BLaER1 treated with 17β-estradiol and CSF1 and Interleukin-3, amounts not matched to agents 10 nM and 100 nM (cell line): Measurements from ENCODE around the gene UQCRQ.

Experiments used
- H3K27ac ChIP-seq, 11 experiments: shearing (Covaris generic); formaldehyde crosslinking; 2 replicates each; pipeline ENCODE4 v1.8.1; 2022
- H3K27me3 ChIP-seq, 11 experiments: shearing (Covaris generic); formaldehyde crosslinking; 2 replicates each; pipeline ENCODE4 v1.8.1; 2022
- H3K36me3 ChIP-seq, 11 experiments: shearing (Covaris generic); formaldehyde crosslinking; 2 replicates each; pipeline ENCODE4 v1.8.1; 2022
- H3K4me1 ChIP-seq, 10 experiments: shearing (Covaris generic); formaldehyde crosslinking; 2 replicates each; pipeline ENCODE4 v1.8.1; 2022
- H3K4me2 ChIP-seq, 11 experiments: shearing (Covaris generic); formaldehyde crosslinking; 2 replicates each; pipeline ENCODE4 v1.8.1; 2022
- H3K4me3 ChIP-seq, 10 experiments: shearing (Covaris generic); formaldehyde crosslinking; 2 replicates each; pipeline ENCODE4 v1.8.1; 2022
- H3K9ac ChIP-seq, 11 experiments: shearing (Covaris generic); formaldehyde crosslinking; 2 replicates each; pipeline ENCODE4 v1.8.1; 2022
- H3K9me3 ChIP-seq, 11 experiments: shearing (Covaris generic); formaldehyde crosslinking; replicated peaks in 1 of 11; 2 replicates each; pipeline ENCODE4 v1.8.1; 2022
- H4K20me1 ChIP-seq, 11 experiments: shearing (Covaris generic); formaldehyde crosslinking; 2 replicates each; pipeline ENCODE4 v1.8.1; 2022
- Cebpa-rat ChIP-seq, 11 experiments: shearing (Covaris generic); IDR thresholded peaks; 2 replicates each; pipeline ENCODE4 v1.8.1; 2022

Gene UQCRQ

DNA sequence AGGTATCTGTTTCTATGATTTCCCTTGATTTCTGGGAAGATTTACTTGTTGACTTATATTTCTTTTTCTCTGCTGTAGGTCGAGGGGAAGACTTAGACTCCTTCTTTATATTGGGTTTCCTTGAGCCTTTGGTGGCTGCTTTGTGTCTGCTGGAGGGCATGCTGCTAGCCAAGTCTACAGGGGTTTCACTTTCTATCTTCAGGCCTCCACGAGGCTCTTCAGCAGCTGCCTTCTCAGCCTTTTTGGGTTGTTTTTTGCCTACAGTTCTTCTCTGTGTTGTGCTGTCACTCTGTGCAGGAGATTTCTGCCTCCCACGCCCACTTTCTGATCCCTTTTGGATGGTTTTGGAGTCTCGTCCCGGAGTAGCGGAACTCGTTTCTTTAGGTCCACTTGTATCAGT lies 30.2 kb downstream of the UQCRQ start:
- no peaks in the 10 kb centered on the region for H3K27me3 ChIP-seq
- no peaks in the 10 kb centered on the region for H3K4me1 ChIP-seq
- TF ChIP-seq Cebpa-rat (IDR thresholded peaks at IDR 0.05), result no peak
- no peak overlapping the region for H3K4me2 ChIP-seq
- no peak overlapping the region for H3K27ac ChIP-seq
- peaks cover 87 to 100% (median 98%) of the 10 kb centered on the region in 11 experiments for H3K36me3 ChIP-seq
- H4K20me1 ChIP-seq, result peaks cover 0 to 94% (median 6%) of the 10 kb centered on the region in 11 experiments; a peak in 9 of 22 replicates
- no peaks in the 10 kb centered on the region for H3K9me3 ChIP-seq
- no peak overlapping the region for H3K4me3 ChIP-seq
- H3K9ac ChIP-seq, result no peak overlapping the region

DNA sequence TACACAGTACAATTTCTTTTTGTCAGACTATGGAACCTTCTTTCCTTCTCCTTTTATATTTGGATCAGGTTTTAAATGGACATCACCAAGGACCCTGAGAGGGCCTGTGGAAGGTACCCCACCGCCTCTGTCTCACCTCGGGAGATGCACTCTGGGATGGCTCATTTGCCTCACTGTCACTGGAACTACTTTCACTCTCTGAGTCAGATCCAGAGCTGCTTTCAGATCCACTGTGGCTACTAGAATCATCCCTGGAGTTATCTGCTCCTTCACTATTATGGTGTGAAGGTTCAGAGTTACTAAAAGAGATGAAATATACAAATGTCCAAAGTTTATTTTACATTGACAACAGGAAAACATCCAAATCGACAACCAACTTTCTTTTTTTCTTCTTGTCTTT lies 31.7 kb downstream of the UQCRQ start:
- Histone ChIP-seq H3K4me1 (no peaks in the 10 kb centered on the region), H3K9me3 (no peaks in the 10 kb centered on the region), H3K4me2 (no peak overlapping the region), H3K27me3 (no peaks in the 10 kb centered on the region), H4K20me1 (peaks cover 0 to 94% (median 6%) of the 10 kb centered on the region in 11 experiments; a peak in 9 of 22 replicates), H3K9ac (no peak overlapping the region), H3K4me3 (no peak overlapping the region), H3K36me3 (peaks cover 80 to 100% (median 97%) of the 10 kb centered on the region in 11 experiments), H3K27ac (no peak overlapping the region)
- no peak for TF ChIP-seq Cebpa-rat (IDR thresholded peaks at IDR 0.05)

DNA sequence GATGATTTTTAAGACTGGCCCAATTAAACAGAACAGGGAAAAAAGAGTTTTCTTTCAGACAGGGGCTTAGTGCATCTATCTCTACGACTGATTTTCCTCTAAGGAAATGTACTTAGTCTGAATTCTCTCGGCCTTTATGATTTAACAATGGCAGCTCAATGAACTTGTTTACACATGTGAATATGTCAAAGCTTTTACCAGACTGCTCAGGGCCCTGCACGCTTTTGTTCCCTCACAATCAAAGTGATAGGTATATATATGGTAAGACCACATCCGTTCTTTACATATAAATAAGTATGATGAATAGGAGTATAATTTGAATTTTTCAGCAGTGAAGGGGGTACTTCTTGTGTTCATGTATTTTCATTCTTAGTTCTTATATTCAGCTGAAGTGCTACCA lies 34.6 kb downstream of the UQCRQ start:
- Histone ChIP-seq H3K36me3 (peaks cover 66 to 98% (median 84%) of the 10 kb centered on the region in 11 experiments), H3K27me3 (no peaks in the 10 kb centered on the region), H3K4me3 (no peak overlapping the region), H3K4me2 (no peak overlapping the region), H3K4me1 (no peaks in the 10 kb centered on the region), H4K20me1 (peaks cover 0 to 94% (median 4%) of the 10 kb centered on the region in 11 experiments; a peak in 9 of 22 replicates), H3K27ac (no peak overlapping the region), H3K9me3 (no peaks in the 10 kb centered on the region), H3K9ac (no peak overlapping the region)
- no peak for TF ChIP-seq Cebpa-rat (IDR thresholded peaks at IDR 0.05)

DNA sequence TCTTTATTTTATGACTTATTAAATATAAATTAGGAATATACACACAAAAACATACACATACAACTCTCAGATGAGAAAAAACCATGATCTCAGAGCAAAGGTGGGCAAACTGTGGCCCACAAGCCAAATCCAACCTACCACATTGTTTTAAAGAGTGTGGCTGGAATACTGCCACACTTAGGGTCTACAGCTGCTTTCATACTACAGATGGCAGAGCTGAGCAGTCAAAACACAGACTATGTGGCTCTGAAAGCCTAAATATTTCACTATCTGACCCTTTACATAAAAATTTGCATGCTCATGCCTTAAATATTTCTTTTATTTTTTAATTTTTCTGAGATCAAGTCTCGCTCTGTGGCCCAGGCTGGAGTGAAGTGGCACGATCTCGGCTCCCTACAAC lies 35.3 kb downstream of the UQCRQ start:
- Histone ChIP-seq H3K4me2 (no peak overlapping the region), H3K36me3 (peaks cover 60 to 98% (median 81%) of the 10 kb centered on the region in 11 experiments), H4K20me1 (peaks cover 0 to 94% (median 3%) of the 10 kb centered on the region in 11 experiments; a peak in 9 of 22 replicates), H3K27ac (no peak overlapping the region), H3K9me3 (no peaks in the 10 kb centered on the region), H3K4me3 (no peak overlapping the region), H3K27me3 (no peaks in the 10 kb centered on the region), H3K4me1 (no peaks in the 10 kb centered on the region), H3K9ac (no peak overlapping the region)
- TF ChIP-seq Cebpa-rat (IDR thresholded peaks at IDR 0.05), result no peak

DNA sequence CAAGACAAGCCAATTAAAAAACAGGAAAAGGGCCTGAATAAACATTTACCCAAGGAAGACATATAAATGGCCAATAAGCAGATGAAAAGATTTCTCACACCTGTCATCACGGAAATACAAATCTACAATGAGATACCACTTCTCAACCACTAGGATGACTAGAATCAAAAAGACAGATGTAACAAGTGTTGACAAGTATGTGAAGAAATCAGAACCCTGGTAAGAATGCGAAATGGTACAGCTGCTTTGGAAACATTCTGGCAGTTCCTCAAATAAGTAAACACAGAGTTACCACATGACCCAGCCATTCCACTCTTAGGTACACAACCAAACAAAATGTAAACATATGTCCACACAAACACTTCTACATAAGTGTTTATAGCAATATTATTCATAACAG lies 39.5 kb downstream of the UQCRQ start:
- no peak overlapping the region for H3K9ac ChIP-seq
- peaks cover 0 to 11% (median 5%) of the 10 kb centered on the region in 10 experiments; a peak in 8 of 20 replicates for H3K4me1 ChIP-seq
- no peaks in the 10 kb centered on the region for H3K9me3 ChIP-seq
- no peak overlapping the region for H3K4me2 ChIP-seq
- no peak for TF ChIP-seq Cebpa-rat (IDR thresholded peaks at IDR 0.05)
- no peaks in the 10 kb centered on the region for H3K27me3 ChIP-seq
- H4K20me1 ChIP-seq, result peaks cover 0 to 95% (median 16%) of the 10 kb centered on the region in 11 experiments; a peak in 10 of 22 replicates
- H3K36me3 ChIP-seq, result peaks cover 52 to 93% (median 76%) of the 10 kb centered on the region in 11 experiments
- H3K4me3 ChIP-seq, result no peak overlapping the region
- no peak overlapping the region for H3K27ac ChIP-seq

DNA sequence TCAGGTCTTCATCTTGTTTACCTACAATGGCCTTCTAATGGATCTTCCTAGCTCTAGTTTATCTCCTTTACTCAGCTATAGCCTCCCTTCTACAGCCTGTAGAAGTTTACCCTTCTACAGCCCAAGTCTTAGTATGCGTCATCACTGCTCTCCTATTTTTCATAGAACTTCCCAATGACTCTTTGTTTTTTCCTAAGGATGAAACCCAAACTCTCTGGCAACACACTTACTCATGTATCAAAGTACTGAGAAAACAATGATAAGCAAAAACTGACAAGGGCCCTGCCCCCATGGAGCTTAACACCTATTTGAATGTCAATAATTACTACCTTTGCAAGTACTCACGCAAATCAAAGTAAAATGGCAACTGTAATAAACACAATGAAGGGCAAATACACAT lies 40.7 kb downstream of the UQCRQ start:
- no peak overlapping the region for H3K4me2 ChIP-seq
- H3K4me3 ChIP-seq, result no peak overlapping the region
- H3K4me1 ChIP-seq, result peaks cover 0 to 11% (median 5%) of the 10 kb centered on the region in 10 experiments; a peak in 8 of 20 replicates
- no peaks in the 10 kb centered on the region for H3K27me3 ChIP-seq
- H3K9ac ChIP-seq, result no peak overlapping the region
- H3K36me3 ChIP-seq, result peaks cover 49 to 93% (median 72%) of the 10 kb centered on the region in 11 experiments
- H4K20me1 ChIP-seq, result peaks cover 0 to 95% (median 19%) of the 10 kb centered on the region in 11 experiments; a peak in 10 of 22 replicates
- no peak for TF ChIP-seq Cebpa-rat (IDR thresholded peaks at IDR 0.05)
- H3K9me3 ChIP-seq, result no peaks in the 10 kb centered on the region
- H3K27ac ChIP-seq, result 0 out of 22 replicates have a peak overlapping the region, but pooled peaks of 1 of the 11 experiments have one; percentile 12

DNA sequence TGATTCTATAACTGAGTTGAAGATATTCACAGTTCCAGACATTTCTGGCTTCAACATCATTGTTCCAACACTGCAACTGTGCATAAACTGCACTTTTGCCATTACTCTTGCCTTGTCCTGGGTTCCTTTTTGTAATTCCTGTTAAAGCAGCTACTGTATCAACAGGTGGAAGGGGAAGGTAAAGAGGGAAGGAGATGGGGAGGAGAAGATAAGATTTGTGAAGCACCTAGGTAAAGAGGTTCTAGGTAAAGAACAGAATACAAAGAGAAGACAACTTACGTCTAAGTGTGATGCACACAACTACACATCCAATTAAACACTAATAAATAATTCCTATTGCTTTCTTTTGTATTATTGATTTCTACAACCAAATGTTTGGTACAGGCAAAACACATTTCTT lies 43.3 kb downstream of the UQCRQ start:
- no peak for TF ChIP-seq Cebpa-rat (IDR thresholded peaks at IDR 0.05)
- H3K36me3 ChIP-seq, result peaks cover 52 to 91% (median 70%) of the 10 kb centered on the region in 11 experiments
- H3K27ac ChIP-seq, result no peak overlapping the region

DNA sequence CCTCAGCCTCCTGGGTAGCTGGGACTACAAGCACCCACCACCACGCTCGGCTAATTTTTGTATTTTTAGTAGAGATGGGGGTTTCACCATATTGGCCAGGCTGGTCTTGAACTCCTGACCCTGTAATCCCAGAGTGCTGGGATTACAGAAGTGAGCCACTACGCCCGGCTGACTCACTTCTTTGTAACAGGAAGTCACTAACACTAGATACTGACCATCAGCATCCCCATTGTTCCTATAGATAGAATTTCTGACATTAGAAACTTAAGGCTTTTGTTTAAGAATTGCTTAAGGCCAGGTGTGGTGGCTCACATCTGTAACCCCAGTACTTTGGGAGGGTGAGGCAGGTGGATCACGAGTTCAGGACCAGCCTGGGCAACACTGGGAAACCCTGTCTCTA lies 49.2 kb downstream of the UQCRQ start:
- Histone ChIP-seq H3K36me3 (peaks cover 72 to 93% (median 82%) of the 10 kb centered on the region in 11 experiments), H3K9me3 (no peaks in the 10 kb centered on the region), H3K27ac (peak overlapping the region in 3 of 11 experiments; percentile 13 to 37 (median 14); a peak in 1 of 22 replicates), H3K4me3 (no peak overlapping the region), H3K4me2 (peak overlapping the region in 5 of 11 experiments; percentile 14 to 52 (median 30); a peak in 7 of 22 replicates), H3K9ac (no peak overlapping the region), H3K27me3 (no peaks in the 10 kb centered on the region), H4K20me1 (peaks cover 0 to 100% (median 17%) of the 10 kb centered on the region in 11 experiments; a peak in 14 of 22 replicates), H3K4me1 (peaks cover 0 to 16% (median 4%) of the 10 kb centered on the region in 10 experiments; a peak in 12 of 20 replicates)
- TF ChIP-seq Cebpa-rat (IDR thresholded peaks at IDR 0.05), result no peak

More for the DNA sequence above, 43.3 kb downstream of the UQCRQ start:
- Histone ChIP-seq H3K27me3 (no peaks in the 10 kb centered on the region), H3K4me2 (no peak overlapping the region), H3K9me3 (no peaks in the 10 kb centered on the region), H3K4me1 (peaks cover 0 to 11% (median 5%) of the 10 kb centered on the region in 10 experiments; a peak in 8 of 20 replicates), H4K20me1 (peaks cover 0 to 95% (median 19%) of the 10 kb centered on the region in 11 experiments; a peak in 13 of 22 replicates), H3K4me3 (no peak overlapping the region), H3K9ac (no peak overlapping the region)

DNA sequence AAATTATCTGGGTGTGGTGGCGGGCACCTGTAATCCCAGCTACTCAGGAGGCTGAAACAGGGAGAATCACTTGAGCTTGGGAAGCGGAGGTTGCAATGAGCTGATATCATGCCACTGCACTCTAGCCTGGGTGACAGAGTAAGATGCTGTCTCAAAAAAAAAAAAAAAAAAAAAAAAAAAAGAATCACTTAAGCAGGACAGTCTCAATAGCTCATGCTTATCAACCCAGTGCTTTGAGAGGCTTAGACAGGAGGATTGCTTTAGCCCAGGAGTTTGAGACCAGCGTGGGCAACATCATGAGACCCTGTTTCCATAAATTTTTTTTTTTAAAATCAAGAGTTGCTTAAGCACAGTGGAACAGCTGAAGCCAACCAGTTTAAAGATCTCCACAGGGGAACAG lies 49.6 kb downstream of the UQCRQ start:
- Histone ChIP-seq H3K27ac (peak overlapping the region in 3 of 11 experiments; percentile 13 to 33 (median 14); a peak in 1 of 22 replicates), H3K4me3 (no peak overlapping the region), H4K20me1 (peaks cover 0 to 100% (median 15%) of the 10 kb centered on the region in 11 experiments; a peak in 14 of 22 replicates), H3K4me2 (peak overlapping the region in 4 of 11 experiments; percentile 14 to 52 (median 36); a peak in 5 of 22 replicates), H3K27me3 (no peaks in the 10 kb centered on the region), H3K9ac (no peak overlapping the region), H3K9me3 (no peaks in the 10 kb centered on the region), H3K4me1 (peaks cover 0 to 16% (median 4%) of the 10 kb centered on the region in 10 experiments; a peak in 12 of 20 replicates), H3K36me3 (peaks cover 72 to 93% (median 84%) of the 10 kb centered on the region in 11 experiments)
- TF ChIP-seq Cebpa-rat (IDR thresholded peaks at IDR 0.05), result no peak
